GM12878 (cell line): ENCODE results near the gene SLC5A2. TPM values are rescaled to one million over a fixed set of nuclear protein-coding genes. Genes with fewer than 3 reads are reported as not detected.

Experiments
- ATAC-seq: fragments of 200-7000 bp; cut with Tn5 transposase; 3 replicates; pipeline ENCODE4 v1.9.1; 2020; ENCODE audit warnings: mild to moderate bottlenecking, moderate library complexity
- BruUV-seq: library from RNA; stranded (reverse); fragments of 400-500 nt; replicated peaks from 2 replicates; lab custom pipeline; 2021; lab: Mats Ljungman, UMichigan
- CTCF ChIA-PET: fragments of 300-600 bp; sonication (Branson Sonifier 250); formaldehyde crosslinking; extraction: SDS; loops from one replicate; lab custom pipeline; 2021; ENCODE audit warnings: inconsistent platforms; lab: Yijun Ruan, JAX
- POLR2A ChIA-PET: fragments of 350-600 bp; formaldehyde crosslinking; extraction: SDS; loops from one replicate; lab custom pipeline; 2021; ENCODE audit warnings: inconsistent platforms; lab: Charles Lee
- RAD21 ChIA-PET: fragments of 300-600 bp; sonication (Branson Sonifier 250); formaldehyde crosslinking; loops from one replicate; lab custom pipeline; 2023; ENCODE audit warnings: antibody characterized with exemption; ENCODE audit not compliant: unreplicated experiment; lab: Charles Lee
- SMC1A ChIA-PET: fragments of 300-600 bp; sonication (Branson Sonifier 250); formaldehyde crosslinking; loops from one replicate; lab custom pipeline; 2023; ENCODE audit not compliant: unreplicated experiment, uncharacterized antibody; lab: Charles Lee
- DNase-seq: peaks from one replicate; pipeline ENCODE4 v3.0.0-alpha.2; 2011; ENCODE audit warnings: low read depth, low spot score
- FAIRE-seq: peaks from 3 replicates; lab custom pipeline; 2011; peaks lifted over from hg19 to GRCh38; lab: Jason Lieb, UNC
- H2AFZ ChIP-seq: 2 replicates; pipeline ENCODE4 v1.6.0; 2011; ENCODE audit warnings: low read depth, low read length, control low read depth; ENCODE audit not compliant: control insufficient read depth
- H3K27ac ChIP-seq: 2 replicates; pipeline ENCODE4 v1.5.1; 2011; ENCODE audit warnings: control low read depth; ENCODE audit not compliant: control insufficient read depth, insufficient read depth
- H3K27me3 ChIP-seq, 2 experiments: replicated peaks in 1 of 2; 2 replicates each; pipeline versions ENCODE4 v1.6.0 to v1.6.1; 2011; ENCODE audit warnings: low read length in 1 of 2; ENCODE audit not compliant: control insufficient read depth in 2 of 2, insufficient read depth in 2 of 2
- H3K36me3 ChIP-seq, 2 experiments: 2 replicates each; pipeline ENCODE4 v1.5.1; 2011; ENCODE audit warnings: low read length in 1 of 2; ENCODE audit not compliant: control insufficient read depth in 2 of 2, insufficient read depth in 2 of 2
- H3K4me1 ChIP-seq: 2 replicates; pipeline ENCODE4 v1.6.1; 2011; ENCODE audit warnings: mild to moderate bottlenecking, low read length, moderate library complexity, mixed read lengths; ENCODE audit not compliant: control insufficient read depth, insufficient read depth
- H3K4me2 ChIP-seq: 2 replicates; pipeline ENCODE4 v1.6.0; 2011; ENCODE audit warnings: control low read depth; ENCODE audit not compliant: control insufficient read depth, insufficient read depth
- H3K4me3 ChIP-seq: fragments of 200-600 bp; sonication (generic); 2 replicates; pipeline ENCODE4 v1.5.1; 2016
- H3K79me2 ChIP-seq: 2 replicates; pipeline ENCODE4 v1.6.0; 2011; ENCODE audit warnings: low read length; ENCODE audit not compliant: control insufficient read depth, insufficient read depth
- H3K9ac ChIP-seq: 2 replicates; pipeline ENCODE4 v1.8.0; 2011; ENCODE audit warnings: low read length, control low read depth, mixed read lengths; ENCODE audit not compliant: control insufficient read depth, insufficient read depth
- H3K9me3 ChIP-seq: replicated peaks from 3 replicates; pipeline ENCODE4 v1.5.1; 2011; ENCODE audit warnings: mild to moderate bottlenecking, low read length; ENCODE audit not compliant: control insufficient read depth, insufficient read depth
- H4K20me1 ChIP-seq: 2 replicates; pipeline ENCODE4 v1.6.0; 2011; ENCODE audit not compliant: control insufficient read depth, insufficient read depth
- CTCF ChIP-seq, 3 experiments: IDR thresholded peaks in 2 of 3; conservative IDR thresholded peaks in 1 of 3; 2 replicates each; pipeline ENCODE4 v1.5.1; 2011; ENCODE audit warnings: low read depth in 3 of 3, low read length in 3 of 3, mild to moderate bottlenecking in 3 of 3, control low read depth in 2 of 3, moderate library complexity in 2 of 3, inconsistent platforms in 1 of 3, mixed read lengths in 1 of 3; ENCODE audit not compliant: control insufficient read depth in 2 of 3, insufficient read depth in 1 of 3; ENCODE audit errors: extremely low read depth in 1 of 3
- TCF12 ChIP-seq: IDR thresholded peaks from 2 replicates; pipeline ENCODE4 v1.6.1; 2011; ENCODE audit warnings: low read depth, mild to moderate bottlenecking, low read length
- TCF3 ChIP-seq: IDR thresholded peaks from 2 replicates; pipeline ENCODE4 v1.6.1; 2012; ENCODE audit warnings: low read depth, mild to moderate bottlenecking, low read length, borderline replicate concordance; ENCODE audit not compliant: insufficient read depth
- YBX1 ChIP-seq: fragments of 450-650 bp; IDR thresholded peaks from 2 replicates; pipeline ENCODE4 v1.6.1; 2016; ENCODE audit warnings: antibody characterized with exemption
- WGBS: methylation state at CpG from one replicate; pipeline ENCODE4 v1.1.6; 2016; ENCODE audit warnings: low lambda C conversion rate; ENCODE audit not compliant: insufficient replicate concordance, insufficient coverage; ENCODE audit errors: missing lambda C conversion rate; 5-methylcytosine and 5-hydroxymethylcytosine counted together
- in situ Hi-C: fragments of 300-500 bp; cut with MboI; formaldehyde crosslinking; loops from 9 replicates; pipeline ENCODE4 v1.14.3; 2018; ENCODE audit warnings: mixed read lengths
- intact Hi-C: fragments of 100-400 bp; cut with micrococcal nuclease; formaldehyde crosslinking; loops from one replicate; pipeline ENCODE4 v1.14.2; 2022; ENCODE audit not compliant: unreplicated experiment
- polyA plus RNA-seq, 11 experiments: library from polyadenylated mRNA; depleted of rRNA in 4 of 11; unstranded in 6 of 11; stranded (reverse) in 5 of 11; fragments of >200 nt; fragmentation: Nextera tagmentation in 4 of 11; fragmentation: Illumina TruSeq in 1 of 11; extraction: Ambion mirVana in 4 of 11; extraction: Trizol in 1 of 11; gene quantifications; 1 replicate in 1 of 11; 2 replicates in 10 of 11; pipeline versions ENCODE4 v1.2.1 to v1.2.3, GENCODE V29; 2011 to 2016; ENCODE audit warnings: inconsistent platforms in 2 of 11, missing spikeins in 2 of 11, low read depth in 1 of 11
- total RNA-seq, 4 experiments: library from RNA; depleted of rRNA in 3 of 4; stranded (reverse); fragments of >200 nt in 3 of 4; fragmentation: Illumina TruSeq in 1 of 4; extraction: Trizol in 1 of 4; gene quantifications; 2 replicates each; pipeline versions ENCODE4 v1.2.1 to v1.2.3, GENCODE V29; 2013 to 2021

Gene SLC5A2
- total and polyA plus RNA-seq, 10 of the 15 experiments (the other 5 are each of a cell fraction or from before 2014, with no cell fraction given): 3.6 to 4.8 (median 4.4) TPM; not detected in 6

GRCh38 chr16:31440516-31441184 is 42.3 kb upstream of the SLC5A2 start:
- no peak for TF ChIP-seq TCF12
- TF ChIP-seq TCF3: no peak
- TF ChIP-seq CTCF (IDR thresholded peaks at IDR 0.05 in 2 of 3, conservative IDR thresholded peaks at IDR 0.05 in 1 of 3; ENCODE audit: control insufficient read depth in 2 of 3, extremely low read depth in 1 of 3, insufficient read depth in 1 of 3, low read depth in 3 of 3, low read length in 3 of 3): no peak
- TF ChIP-seq YBX1: no peak
- H3K9me3 ChIP-seq: no peaks in the 10 kb centered on the region
- no peak for FAIRE-seq
- no peaks in the 10 kb centered on the region for H3K79me2 ChIP-seq
- no peaks in the 10 kb centered on the region for H4K20me1 ChIP-seq
- 92% methylated on average over 4 of the region's 4 CpGs for WGBS
- in situ Hi-C loops (loop anchor here (5.0 to 25.0 kb wide), 2 partner anchors 238 to 453 kb away; partner anchors contain the start of genes HSD3B7 and PYCARD), intact Hi-C loops (loop anchor here (5.0 kb wide), 2 partner anchors 238 to 348 kb away; partner anchors contain the start of genes PYCARD and VKORC1)
- H3K4me3 ChIP-seq: no peak overlapping the region
- ChIA-PET SMC1A (interaction anchor here (0.9 to 5.5 kb wide), 11 partner anchors 10 to 436 kb away, joined by 3 to 31 read pairs (median 3); partner anchors contain the start of gene COX6A2), RAD21 (interaction anchor here (1.2 to 2.7 kb wide), 6 partner anchors 11 to 298 kb away, joined by 3 to 20 read pairs (median 4); no protein-coding TSS in a partner anchor), CTCF (interaction anchor here (0.5 to 5.7 kb wide), 9 partner anchors 10 to 487 kb away, joined by 3 to 45 read pairs (median 4); partner anchors contain the start of gene ITGAD), POLR2A (no interaction called here)
- H3K4me2 ChIP-seq: no peak overlapping the region
- no peak for DNase-seq
- H3K27me3 ChIP-seq: no peaks in the 10 kb centered on the region
- H3K36me3 ChIP-seq: no peaks in the 10 kb centered on the region
- no peak overlapping the region for H3K27ac ChIP-seq
- no peak for ATAC-seq
- no TSS peak for BruUV-seq
- no peak overlapping the region for H2AFZ ChIP-seq
- H3K4me1 ChIP-seq: no peaks in the 10 kb centered on the region
- H3K9ac ChIP-seq: no peak overlapping the region
